Transverse colon (tissue), 4 donors: ENCODE measurements around the gene DES.

Experiments used
- POLR2A ChIP-seq: fragments of 450-650 bp; IDR thresholded peaks from one replicate; pipeline ENCODE4 v1.6.1; 2016; ENCODE audit warnings: antibody characterized with exemption, mild to moderate bottlenecking, moderate library complexity
- POLR2AphosphoS5 ChIP-seq, 3 donors: sonication (generic); formaldehyde crosslinking; IDR thresholded peaks; one replicate each; pipeline ENCODE4 v1.6.1; 2016; ENCODE audit warnings: antibody characterized with exemption in 3 of 3
- TF ChIP-seq, protein P1 (sequence below), 5 experiments: fragments of 200-600 bp in 3 of 5; fragments of 450-650 bp in 2 of 5; sonication (generic) in 3 of 5; IDR thresholded peaks; 1 replicate in 2 of 5; 2 replicates in 3 of 5; pipeline ENCODE4 v1.5.1; 2016 to 2017; ENCODE audit warnings: antibody characterized with exemption in 5 of 5, inconsistent platforms in 3 of 5, mild to moderate bottlenecking in 2 of 5, moderate library complexity in 1 of 5

DNA sequence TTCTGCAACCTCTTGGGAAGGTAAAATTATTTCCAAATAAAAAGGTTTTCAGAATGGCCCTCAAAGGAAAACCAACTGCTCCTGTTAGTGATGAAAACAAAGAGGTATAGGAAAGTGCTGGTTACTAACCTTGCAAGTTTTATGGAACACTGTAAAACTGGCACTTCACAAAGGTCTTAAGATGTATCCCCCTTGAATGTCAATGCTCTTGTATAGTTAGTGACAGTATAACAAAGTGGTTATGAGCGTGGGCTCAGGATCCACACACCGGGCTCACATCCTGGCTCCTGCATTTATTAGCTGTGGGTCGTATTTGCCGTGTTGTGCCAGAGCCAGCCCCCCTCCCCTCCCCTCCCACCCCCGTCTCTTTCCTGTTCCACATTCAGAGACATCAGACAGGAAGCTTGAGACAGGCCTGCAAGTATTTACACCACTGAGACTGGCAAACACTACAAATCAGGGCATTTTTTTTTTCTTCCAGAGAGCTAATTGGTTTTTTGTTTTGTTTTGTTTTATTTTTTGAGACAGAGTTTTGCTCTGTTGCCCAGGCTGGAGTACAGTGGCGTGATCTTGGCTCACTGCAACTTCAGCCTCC, 21.2 kb upstream of the DES start:
- TF ChIP-seq, protein P1, sequence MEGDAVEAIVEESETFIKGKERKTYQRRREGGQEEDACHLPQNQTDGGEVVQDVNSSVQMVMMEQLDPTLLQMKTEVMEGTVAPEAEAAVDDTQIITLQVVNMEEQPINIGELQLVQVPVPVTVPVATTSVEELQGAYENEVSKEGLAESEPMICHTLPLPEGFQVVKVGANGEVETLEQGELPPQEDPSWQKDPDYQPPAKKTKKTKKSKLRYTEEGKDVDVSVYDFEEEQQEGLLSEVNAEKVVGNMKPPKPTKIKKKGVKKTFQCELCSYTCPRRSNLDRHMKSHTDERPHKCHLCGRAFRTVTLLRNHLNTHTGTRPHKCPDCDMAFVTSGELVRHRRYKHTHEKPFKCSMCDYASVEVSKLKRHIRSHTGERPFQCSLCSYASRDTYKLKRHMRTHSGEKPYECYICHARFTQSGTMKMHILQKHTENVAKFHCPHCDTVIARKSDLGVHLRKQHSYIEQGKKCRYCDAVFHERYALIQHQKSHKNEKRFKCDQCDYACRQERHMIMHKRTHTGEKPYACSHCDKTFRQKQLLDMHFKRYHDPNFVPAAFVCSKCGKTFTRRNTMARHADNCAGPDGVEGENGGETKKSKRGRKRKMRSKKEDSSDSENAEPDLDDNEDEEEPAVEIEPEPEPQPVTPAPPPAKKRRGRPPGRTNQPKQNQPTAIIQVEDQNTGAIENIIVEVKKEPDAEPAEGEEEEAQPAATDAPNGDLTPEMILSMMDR (IDR thresholded peaks at IDR 0.05) = no peak
- TF ChIP-seq POLR2AphosphoS5 (IDR thresholded peaks at IDR 0.05) (no peak), POLR2A (no peak)
